Esophagus muscularis mucosa (tissue), 4 donors: ENCODE data around the gene MCM5. TPM values are rescaled to one million over a fixed set of nuclear protein-coding genes. Genes with fewer than 3 reads are reported as not detected.

Experiments
- DNase-seq: peaks from one replicate; pipeline ENCODE4 v3.0.0-alpha.2; 2017; ENCODE audit errors: extremely low spot score
- H3K27ac ChIP-seq, 4 donors: fragments of 200-600 bp; sonication (generic); replicated peaks in 1 of 4; 1 replicate in 3 of 4; 2 replicates in 1 of 4; pipeline ENCODE4 v1.5.1; 2016 to 2019; ENCODE audit warnings: mild to moderate bottlenecking in 1 of 4
- H3K27me3 ChIP-seq, 4 donors: fragments of 200-600 bp; sonication (generic); one replicate each; pipeline versions ENCODE4 v1.5.1 to v1.6.0; 2016 to 2019
- H3K36me3 ChIP-seq, 4 donors: fragments of 200-600 bp; sonication (generic); one replicate each; pipeline ENCODE4 v1.5.1; 2016 to 2019
- H3K4me1 ChIP-seq, 4 donors: fragments of 200-600 bp; sonication (generic); one replicate each; pipeline ENCODE4 v1.5.1; 2016 to 2019
- H3K4me3 ChIP-seq, 4 donors: fragments of 200-600 bp; sonication (generic); 1 replicate in 2 of 4; 2 replicates in 2 of 4; pipeline ENCODE4 v1.5.1; 2016 to 2019; ENCODE audit warnings: mild to moderate bottlenecking in 4 of 4, moderate library complexity in 1 of 4
- H3K9me3 ChIP-seq, 4 donors: fragments of 200-600 bp; sonication (generic); 1 replicate in 3 of 4; 2 replicates in 1 of 4; pipeline ENCODE4 v1.5.1; 2016 to 2019
- EP300 ChIP-seq: sonication (generic); formaldehyde crosslinking; IDR thresholded peaks from one replicate; pipeline ENCODE4 v1.6.1; 2017; ENCODE audit warnings: antibody characterized with exemption
- POLR2A ChIP-seq: fragments of 450-650 bp; IDR thresholded peaks from one replicate; pipeline ENCODE4 v1.6.1; 2017; ENCODE audit warnings: antibody characterized with exemption, moderate library complexity, mild to moderate bottlenecking, low read depth
- POLR2AphosphoS5 ChIP-seq, 2 donors: sonication (generic); formaldehyde crosslinking; IDR thresholded peaks; one replicate each; pipeline ENCODE4 v1.6.1; 2017; ENCODE audit warnings: antibody characterized with exemption in 2 of 2
- WGBS: methylation state at CpG from one replicate; pipeline ENCODE4 v1.1.5; 2018; 5-methylcytosine and 5-hydroxymethylcytosine counted together
- intact Hi-C: fragments of 100-400 bp; cut with DNase I; formaldehyde crosslinking; loops from one replicate; pipeline ENCODE4 v1.15.1; 2023
- total RNA-seq, 4 donors: library from RNA; depleted of rRNA; stranded (reverse); fragments of >200 nt; gene quantifications; one replicate each; pipeline versions ENCODE4 v1.1.0 to v1.2.1, GENCODE V29; 2016
- TF ChIP-seq, protein P1 (sequence below), 3 experiments: fragments of 200-600 bp in 2 of 3; fragments of 450-650 bp in 1 of 3; sonication (generic) in 2 of 3; IDR thresholded peaks; one replicate each; pipeline ENCODE4 v1.5.1; 2017 to 2019; ENCODE audit warnings: antibody characterized with exemption in 3 of 3, mild to moderate bottlenecking in 2 of 3, moderate library complexity in 1 of 3

The MCM5 gene
- total RNA-seq, 4 donors from 2014 or later = 9.1 to 22.2 (median 16.4) TPM

DNA sequence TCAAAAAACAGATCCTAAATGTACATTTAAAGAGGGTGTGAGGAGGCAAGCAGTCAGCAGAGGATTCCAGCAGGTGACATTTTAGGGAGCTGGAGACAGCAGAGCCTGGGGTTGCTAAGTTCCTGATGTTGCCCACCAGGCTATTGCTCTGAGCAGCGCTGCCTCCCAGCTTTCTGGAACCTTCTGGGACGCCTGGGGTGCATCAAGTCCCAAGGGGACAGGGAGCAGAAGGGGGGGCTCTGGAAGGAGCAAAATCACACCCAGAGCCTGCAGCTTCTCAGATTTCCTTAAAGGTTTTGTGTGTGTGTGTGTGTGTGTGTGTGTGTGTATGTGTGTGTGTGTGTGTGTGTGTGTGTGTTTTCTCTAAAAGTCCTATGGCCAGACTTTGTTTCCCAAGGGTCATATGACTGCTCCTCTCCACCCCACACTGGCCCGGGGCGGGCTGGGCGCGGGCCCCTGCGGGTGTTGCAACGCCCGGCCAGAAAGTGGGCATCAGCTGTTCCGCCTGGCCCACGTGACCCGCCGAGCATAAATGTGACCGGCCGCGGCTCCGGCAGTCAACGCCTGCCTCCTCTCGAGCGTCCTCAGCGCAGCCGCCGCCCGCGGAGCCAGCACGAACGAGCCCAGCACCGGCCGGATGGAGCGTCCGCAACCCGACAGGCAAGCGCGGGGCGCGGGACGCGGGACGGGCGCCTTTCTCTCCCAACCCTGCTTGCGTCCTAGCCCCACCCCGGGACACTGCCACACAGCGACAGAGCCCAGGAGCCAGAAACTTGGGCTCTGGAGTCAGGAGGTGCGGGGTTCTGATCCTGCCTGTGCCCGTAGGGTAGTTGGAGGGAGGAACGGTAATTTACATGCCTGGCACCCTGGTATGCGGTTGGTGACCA lies 19.2 kb upstream of the MCM5 start, which contains the start of gene HMOX1:
HMOX1 (plus strand) TSS at position 560 of the 887 bp plus-strand sequence; CDS start at position 638, 78 bp downstream.
- Histone ChIP-seq H3K9me3 (no peaks in the 10 kb centered on the region), H3K27ac (peak within 1 kb of the TSS; percentile 74 to 87 (median 85)), H3K4me3 (peak within 1 kb of the TSS; percentile 57 to 75 (median 66)), H3K27me3 (no peaks in the 10 kb centered on the region), H3K4me1 (peaks cover 28 to 51% (median 31%) of the 10 kb centered on the region in 4 donors), H3K36me3 (peaks cover 0 to 13% (median 5%) of the 10 kb centered on the region in 4 donors)
- TF ChIP-seq, protein P1, sequence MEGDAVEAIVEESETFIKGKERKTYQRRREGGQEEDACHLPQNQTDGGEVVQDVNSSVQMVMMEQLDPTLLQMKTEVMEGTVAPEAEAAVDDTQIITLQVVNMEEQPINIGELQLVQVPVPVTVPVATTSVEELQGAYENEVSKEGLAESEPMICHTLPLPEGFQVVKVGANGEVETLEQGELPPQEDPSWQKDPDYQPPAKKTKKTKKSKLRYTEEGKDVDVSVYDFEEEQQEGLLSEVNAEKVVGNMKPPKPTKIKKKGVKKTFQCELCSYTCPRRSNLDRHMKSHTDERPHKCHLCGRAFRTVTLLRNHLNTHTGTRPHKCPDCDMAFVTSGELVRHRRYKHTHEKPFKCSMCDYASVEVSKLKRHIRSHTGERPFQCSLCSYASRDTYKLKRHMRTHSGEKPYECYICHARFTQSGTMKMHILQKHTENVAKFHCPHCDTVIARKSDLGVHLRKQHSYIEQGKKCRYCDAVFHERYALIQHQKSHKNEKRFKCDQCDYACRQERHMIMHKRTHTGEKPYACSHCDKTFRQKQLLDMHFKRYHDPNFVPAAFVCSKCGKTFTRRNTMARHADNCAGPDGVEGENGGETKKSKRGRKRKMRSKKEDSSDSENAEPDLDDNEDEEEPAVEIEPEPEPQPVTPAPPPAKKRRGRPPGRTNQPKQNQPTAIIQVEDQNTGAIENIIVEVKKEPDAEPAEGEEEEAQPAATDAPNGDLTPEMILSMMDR (IDR thresholded peaks at IDR 0.05) = peak; percentile 24 to 53 (median 36)
- TF ChIP-seq POLR2AphosphoS5 (IDR thresholded peaks at IDR 0.05) = peak; percentile 89 to 94
- no peak for TF ChIP-seq EP300
- peak; percentile 87 for TF ChIP-seq POLR2A
- intact Hi-C loops = no loop called here
- 4% methylated on average over 20 of the region's 47 CpGs for WGBS
- peak; percentile 98 for DNase-seq

DNA sequence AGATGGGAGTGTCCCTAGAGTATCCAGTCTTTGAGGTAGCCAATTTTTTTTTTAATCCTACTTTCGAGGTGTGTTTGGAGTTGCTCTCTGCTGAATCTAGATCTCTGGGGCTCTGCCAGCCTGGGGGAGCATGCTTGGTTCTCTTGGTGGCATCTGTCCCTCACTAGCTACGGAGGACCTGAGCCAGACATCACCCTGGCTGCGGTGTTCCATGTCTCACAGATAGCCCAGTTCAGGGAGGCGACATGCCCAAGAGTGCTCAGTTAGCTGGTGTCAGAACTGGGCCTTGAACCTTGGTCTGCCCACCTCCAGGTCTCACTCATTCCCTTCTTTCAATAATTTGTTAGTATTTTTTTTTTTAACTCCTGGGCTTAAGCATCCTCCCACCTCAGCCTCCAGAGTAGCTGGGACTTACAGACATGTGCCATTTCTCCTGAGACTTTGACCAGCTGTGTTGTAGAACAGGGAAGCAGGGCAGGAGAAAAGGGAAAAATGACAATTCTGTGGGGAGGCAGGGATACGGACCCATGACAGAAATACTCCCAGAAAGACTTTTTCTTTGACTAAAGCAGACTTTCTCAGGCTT lies 18.4 kb upstream of the MCM5 start:
- peak overlapping the region; percentile 57 to 75 (median 66) for H3K4me3 ChIP-seq
- H3K27me3 ChIP-seq = no peaks in the 10 kb centered on the region
- WGBS = 65% methylated on average over 5 of the region's 5 CpGs
- peaks cover under 1 to 19% (median 9%) of the 10 kb centered on the region in 4 donors for H3K36me3 ChIP-seq
- peaks cover 22 to 46% (median 27%) of the 10 kb centered on the region in 4 donors for H3K4me1 ChIP-seq
- DNase-seq = no peak
- intact Hi-C loops = no loop called here
- no peaks in the 10 kb centered on the region for H3K9me3 ChIP-seq
- TF ChIP-seq EP300 = no peak
- TF ChIP-seq POLR2AphosphoS5 (IDR thresholded peaks at IDR 0.05) = no peak
- no peak for TF ChIP-seq POLR2A
- H3K27ac ChIP-seq = peak overlapping the region; percentile 74 to 87 (median 85)

DNA sequence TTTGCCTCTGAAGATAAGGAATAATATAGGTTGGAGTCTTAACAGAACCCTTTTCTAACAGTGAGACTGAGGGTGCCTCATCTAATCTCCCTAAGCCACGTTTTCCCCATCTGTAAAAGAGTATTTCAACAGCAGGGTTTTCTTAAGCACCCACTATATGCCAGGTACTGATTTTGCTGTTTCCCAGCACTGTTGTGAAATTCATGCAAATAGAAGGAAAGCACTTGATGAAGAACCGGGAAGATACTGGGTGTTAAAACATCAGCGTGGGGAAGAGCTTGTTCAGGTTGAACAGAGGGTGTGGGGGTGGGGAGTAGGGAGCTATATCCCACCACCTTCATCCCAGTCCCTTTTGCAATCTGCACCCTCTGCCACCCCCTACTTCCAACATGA lies 16.3 kb upstream of the MCM5 start:
- Histone ChIP-seq H3K27me3 (no peaks in the 10 kb centered on the region), H3K9me3 (no peaks in the 10 kb centered on the region), H3K4me3 (no peak overlapping the region), H3K27ac (no peak overlapping the region), H3K36me3 (peaks cover 16 to 39% (median 22%) of the 10 kb centered on the region in 4 donors), H3K4me1 (peaks cover 12 to 34% (median 17%) of the 10 kb centered on the region in 4 donors)
- TF ChIP-seq, protein P1 (IDR thresholded peaks at IDR 0.05) = no peak
- TF ChIP-seq POLR2A (no peak), EP300 (no peak), POLR2AphosphoS5 (IDR thresholded peaks at IDR 0.05) (no peak)
- intact Hi-C loops = no loop called here
- DNase-seq = no peak
- WGBS = 89% methylated on average over 3 of the region's 3 CpGs

DNA sequence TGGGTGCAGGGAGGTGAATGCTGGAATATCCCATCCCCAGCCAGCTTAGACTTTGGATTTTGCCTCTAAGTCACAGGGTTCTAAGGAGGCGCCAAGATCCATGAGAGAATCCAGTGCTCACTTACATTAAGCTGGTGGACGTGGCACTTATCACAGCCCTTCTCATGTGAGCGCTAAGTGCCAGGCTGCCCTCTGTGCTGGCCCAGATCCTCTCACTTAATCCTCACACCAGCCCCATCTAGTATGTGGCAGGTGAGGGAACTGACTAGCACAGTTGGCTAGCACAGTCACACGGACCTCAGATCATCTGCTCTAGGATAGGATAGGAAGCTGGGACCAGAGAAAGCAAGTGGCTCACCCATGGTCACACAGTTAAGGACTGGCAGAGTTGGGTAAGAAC lies 15.4 kb upstream of the MCM5 start:
- TF ChIP-seq EP300 = no peak
- no peak for TF ChIP-seq POLR2A
- TF ChIP-seq, protein P1 (IDR thresholded peaks at IDR 0.05) = no peak
- no peak for TF ChIP-seq POLR2AphosphoS5 (IDR thresholded peaks at IDR 0.05)
- Histone ChIP-seq H3K27me3 (no peaks in the 10 kb centered on the region), H3K27ac (no peak overlapping the region), H3K36me3 (peaks cover 16 to 42% (median 22%) of the 10 kb centered on the region in 4 donors), H3K4me3 (no peak overlapping the region), H3K4me1 (peaks cover 12 to 34% (median 17%) of the 10 kb centered on the region in 4 donors), H3K9me3 (no peaks in the 10 kb centered on the region)
- WGBS = 93% methylated on average over 4 of the region's 4 CpGs
- intact Hi-C loops = no loop called here
- no peak for DNase-seq
